CD4-positive, alpha-beta T cell (primary cell): ENCODE measurements around the gene SSTR5. TPM values are rescaled to one million over a fixed set of nuclear protein-coding genes. Genes with fewer than 3 reads are reported as not detected.

Experiments used
- ATAC-seq: fragments of 200-7000 bp; cut with Tn5 transposase; one replicate; pipeline ENCODE4 v1.10.0; 2022; ENCODE audit warnings: mild to moderate bottlenecking; ENCODE audit not compliant: poor library complexity
- CTCF ChIA-PET: fragments of 350-600 bp; sonication (Branson Sonifier 250); formaldehyde crosslinking; loops from one replicate; lab custom pipeline; 2021; ENCODE audit warnings: antibody characterized with exemption, inconsistent platforms; lab: Charles Lee
- POLR2A ChIA-PET: fragments of 350-600 bp; sonication (Branson Sonifier 250); formaldehyde crosslinking; loops from one replicate; lab custom pipeline; 2021; ENCODE audit warnings: antibody characterized with exemption, inconsistent platforms; lab: Charles Lee
- DNase-seq, 14 experiments: peaks; one replicate each; pipeline ENCODE4 v3.0.0-alpha.2; 2013 to 2020; ENCODE audit warnings: mixed read lengths in 2 of 14
- H3K27ac ChIP-seq, 2 donors: one replicate each; pipeline versions ENCODE4 v1.5.1 to v1.7.0; 2013; ENCODE audit warnings: low read length in 2 of 2, low read depth in 1 of 2, mild to moderate bottlenecking in 1 of 2
- H3K27me3 ChIP-seq, 2 experiments: 1 replicate in 1 of 2; 2 replicates in 1 of 2; pipeline versions ENCODE4 v1.6.1 to v1.7.0; 2013; ENCODE audit warnings: low read length in 2 of 2, control low read depth in 1 of 2, mild to moderate bottlenecking in 1 of 2, moderate library complexity in 1 of 2; ENCODE audit not compliant: insufficient read depth in 2 of 2, control insufficient read depth in 1 of 2
- H3K36me3 ChIP-seq: one replicate; pipeline ENCODE4 v1.6.1; 2013; ENCODE audit warnings: low read length, control low read depth; ENCODE audit not compliant: insufficient read depth
- H3K4me1 ChIP-seq: one replicate; pipeline ENCODE4 v1.6.1; 2013; ENCODE audit warnings: low read length, control low read depth; ENCODE audit not compliant: insufficient read depth
- H3K4me3 ChIP-seq: one replicate; pipeline ENCODE4 v1.5.1; 2013; ENCODE audit warnings: mild to moderate bottlenecking, low read length, moderate library complexity
- H3K9me3 ChIP-seq, 2 experiments: 1 replicate in 1 of 2; 2 replicates in 1 of 2; pipeline versions ENCODE4 v1.6.1 to v1.7.0; 2013; ENCODE audit warnings: low read length in 2 of 2, mild to moderate bottlenecking in 2 of 2, control low read depth in 1 of 2, moderate library complexity in 1 of 2; ENCODE audit not compliant: control insufficient read depth in 1 of 2, insufficient read depth in 1 of 2
- H3K27ac Mint-ChIP-seq: one replicate; pipeline ENCODE4 v1.8.0; 2020; ENCODE audit warnings: mixed read lengths
- H3K27me3 Mint-ChIP-seq: one replicate; pipeline ENCODE4 v1.8.0; 2021; ENCODE audit warnings: mixed read lengths
- H3K36me3 Mint-ChIP-seq: one replicate; pipeline ENCODE4 v1.8.0; 2021; ENCODE audit warnings: low read depth, mixed read lengths
- H3K4me1 Mint-ChIP-seq: one replicate; pipeline ENCODE4 v1.8.0; 2021; ENCODE audit warnings: low read depth, mixed read lengths
- H3K4me3 Mint-ChIP-seq: one replicate; pipeline ENCODE4 v1.8.0; 2020; ENCODE audit warnings: mild to moderate bottlenecking, mixed read lengths
- H3K9me3 Mint-ChIP-seq: one replicate; pipeline ENCODE4 v1.8.0; 2020; ENCODE audit warnings: mixed read lengths
- CTCF ChIP-seq: fragments of 200-600 bp; IDR thresholded peaks from one replicate; pipeline ENCODE4 v1.8.0; 2022; ENCODE audit warnings: antibody characterized with exemption, mild to moderate bottlenecking
- intact Hi-C, 2 experiments: fragments of 100-400 bp; cut with DNase I in 1 of 2; cut with micrococcal nuclease in 1 of 2; formaldehyde crosslinking; loops; one replicate each; pipeline versions ENCODE4 v1.15.1 to v1.9.0; 2023 to 2025; cut with DNase I, micrococcal nuclease
- total RNA-seq, 174 experiments: library from RNA in 2 of 174; stranded (reverse) in 2 of 174; gene quantifications; one replicate each; pipeline ENCODE4 v1.2.3 and lab custom pipeline; 2021 to 2026

SSTR5 gene
- total RNA-seq, 2 experiments from 2014 or later = not detected

GRCh38 chr16:1127971-1128715 is 55.6 kb downstream of the SSTR5 start:
- intact Hi-C loops = no loop called here
- CTCF ChIA-PET = no interaction called here
- Histone ChIP-seq H3K36me3 (no peaks in the 10 kb centered on the region), H3K9me3 (peaks cover 0 to 10% of the 10 kb centered on the region in 2 experiments), H3K27me3 (no peaks in the 10 kb centered on the region), H3K27ac (no peak overlapping the region), H3K4me3 (no peak overlapping the region), H3K4me1 (peaks cover 8% of the 10 kb centered on the region)
- Mint-ChIP-seq H3K36me3 (no peaks in the 10 kb centered on the region), H3K27ac (no peak overlapping the region), H3K4me3 (no peak overlapping the region), H3K27me3 (no peaks in the 10 kb centered on the region), H3K4me1 (no peaks in the 10 kb centered on the region), H3K9me3 (no peaks in the 10 kb centered on the region)
- POLR2A ChIA-PET = no interaction called here
- TF ChIP-seq CTCF = no peak
- no peak for ATAC-seq
- DNase-seq = no peak

GRCh38 chr16:1129106-1129960 is 56.8 kb downstream of the SSTR5 start:
- ChIA-PET CTCF (no interaction called here), POLR2A (no interaction called here)
- TF ChIP-seq CTCF = no peak
- H3K4me3 Mint-ChIP-seq = no peak overlapping the region
- Histone ChIP-seq H3K9me3 (peaks cover 0 to 9% of the 10 kb centered on the region in 2 experiments), H3K27ac (no peak overlapping the region), H3K36me3 (no peaks in the 10 kb centered on the region), H3K27me3 (no peaks in the 10 kb centered on the region), H3K4me1 (peaks cover 8% of the 10 kb centered on the region), H3K4me3 (no peak overlapping the region)
- no peaks in the 10 kb centered on the region for H3K27me3 Mint-ChIP-seq
- H3K27ac Mint-ChIP-seq = no peak overlapping the region
- no peaks in the 10 kb centered on the region for H3K36me3 Mint-ChIP-seq
- H3K4me1 Mint-ChIP-seq = no peaks in the 10 kb centered on the region
- ATAC-seq (no peak), DNase-seq (no peak)
- no peaks in the 10 kb centered on the region for H3K9me3 Mint-ChIP-seq
- intact Hi-C loops = no loop called here

GRCh38 chr16:1130382-1130781 is 57.8 kb downstream of the SSTR5 start:
- Histone ChIP-seq H3K4me3 (no peak overlapping the region), H3K4me1 (peaks cover 6% of the 10 kb centered on the region), H3K36me3 (no peaks in the 10 kb centered on the region), H3K27ac (no peak overlapping the region), H3K27me3 (no peaks in the 10 kb centered on the region), H3K9me3 (peaks cover 0 to 9% of the 10 kb centered on the region in 2 experiments)
- Mint-ChIP-seq H3K36me3 (no peaks in the 10 kb centered on the region), H3K27ac (no peak overlapping the region), H3K27me3 (no peaks in the 10 kb centered on the region), H3K9me3 (no peaks in the 10 kb centered on the region), H3K4me3 (no peak overlapping the region), H3K4me1 (no peaks in the 10 kb centered on the region)
- ChIA-PET CTCF (no interaction called here), POLR2A (no interaction called here)
- no peak for TF ChIP-seq CTCF
- ATAC-seq (no peak), DNase-seq (no peak)
- intact Hi-C loops = no loop called here

Other genes starting within 250 kb of the SSTR5 start
- 10 to 100 TPM; 26.8 to 27.6 TPM for gene LMF1, start 101.8 kb upstream of the SSTR5 start, total RNA-seq
- gene SOX8, start 91.0 kb upstream of the SSTR5 start, total RNA-seq = 1 to 10 TPM; 1.4 to 2.3 TPM
- not detected for gene C1QTNF8, start 23.5 kb downstream of the SSTR5 start, total RNA-seq
- 1 to 10 TPM; 5.7 to 6.3 TPM for gene CACNA1H, start 80.4 kb downstream of the SSTR5 start, total RNA-seq
- not detected for gene TPSG1, start 152.5 kb downstream of the SSTR5 start, total RNA-seq
- not detected for gene TPSB2, start 157.4 kb downstream of the SSTR5 start, total RNA-seq
- under 1 TPM in 1 of 2 experiments, not detected in 1; 0.22 TPM for gene TPSAB1, start 168.0 kb downstream of the SSTR5 start, total RNA-seq
- gene TPSD1, start 183.3 kb downstream of the SSTR5 start, total RNA-seq = not detected
- 100 to 1,000 TPM; 247 to 252 TPM for gene UBE2I, start 236.9 kb downstream of the SSTR5 start, total RNA-seq